Measurements from ENCODE around the gene GOLGA3. TPM values are rescaled to one million over a fixed set of nuclear protein-coding genes. Genes with fewer than 3 reads are reported as not detected.

The GOLGA3 gene
- total and polyA plus RNA-seq, 4 donors = 5.0 to 43.0 (median 15.8) TPM

DNA sequence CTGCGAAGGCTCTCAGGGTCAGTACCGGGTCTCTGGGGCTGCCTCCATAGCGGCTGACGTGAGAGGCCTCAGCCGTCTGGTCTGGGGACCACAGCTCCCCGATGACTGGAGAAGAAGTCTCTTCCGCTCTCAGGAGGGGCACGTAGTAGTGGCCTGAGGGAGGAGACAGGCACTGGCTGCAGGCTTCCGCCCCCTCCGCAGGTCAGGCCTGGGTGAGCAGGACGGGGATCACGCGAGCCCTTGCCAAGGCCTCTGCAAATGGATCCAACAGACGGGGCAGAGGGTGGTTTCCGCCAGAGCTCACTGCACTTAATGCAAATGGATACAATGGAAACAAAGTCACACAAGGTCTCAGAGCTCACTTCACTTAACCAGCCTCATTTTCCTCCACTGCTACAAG lies 91.8 kb downstream of the GOLGA3 start:
- H3K27ac ChIP-seq (ENCODE audit: low read depth in 1 of 2, low read length in 2 of 2) = no peak overlapping the region
- H3K4me3 ChIP-seq (ENCODE audit: low read depth in 1 of 3, low read length in 3 of 3) = no peak overlapping the region
- peaks cover 19 to 85% (median 61%) of the 10 kb centered on the region in 4 donors for H3K36me3 ChIP-seq (ENCODE audit: control insufficient read depth in 4 of 4, insufficient read depth in 3 of 4, low read depth in 1 of 4, low read length in 3 of 4)
- no peak overlapping the region for H3K9ac ChIP-seq (ENCODE audit: low read depth in 1 of 2, low read length in 2 of 2)
- TF ChIP-seq RAD21 (IDR thresholded peaks at IDR 0.05) (no peak), JUND (IDR thresholded peaks at IDR 0.05) (no peak), EGR1 (IDR thresholded peaks at IDR 0.05; ENCODE audit: low read depth in 2 of 2) (no peak), YY1 (IDR thresholded peaks at IDR 0.05) (no peak), FOXA1 (IDR thresholded peaks at IDR 0.05) (no peak), HNF4G (IDR thresholded peaks at IDR 0.05) (no peak), FOXA2 (IDR thresholded peaks at IDR 0.05) (no peak), SP1 (IDR thresholded peaks at IDR 0.05) (no peak), RXRA (IDR thresholded peaks at IDR 0.05) (no peak), GABPA (IDR thresholded peaks at IDR 0.05 in 1 of 2, conservative IDR thresholded peaks at IDR 0.05 in 1 of 2) (no peak), TAF1 (conservative IDR thresholded peaks at IDR 0.05) (no peak), NR2F2 (IDR thresholded peaks at IDR 0.05) (no peak)
- TF ChIP-seq, protein P1, sequence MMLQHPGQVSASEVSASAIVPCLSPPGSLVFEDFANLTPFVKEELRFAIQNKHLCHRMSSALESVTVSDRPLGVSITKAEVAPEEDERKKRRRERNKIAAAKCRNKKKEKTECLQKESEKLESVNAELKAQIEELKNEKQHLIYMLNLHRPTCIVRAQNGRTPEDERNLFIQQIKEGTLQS (IDR thresholded peaks at IDR 0.05) = no peak
- TF ChIP-seq, protein P2, sequence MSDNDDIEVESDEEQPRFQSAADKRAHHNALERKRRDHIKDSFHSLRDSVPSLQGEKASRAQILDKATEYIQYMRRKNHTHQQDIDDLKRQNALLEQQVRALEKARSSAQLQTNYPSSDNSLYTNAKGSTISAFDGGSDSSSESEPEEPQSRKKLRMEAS (IDR thresholded peaks at IDR 0.05) = no peak
- TF ChIP-seq, protein P3, sequence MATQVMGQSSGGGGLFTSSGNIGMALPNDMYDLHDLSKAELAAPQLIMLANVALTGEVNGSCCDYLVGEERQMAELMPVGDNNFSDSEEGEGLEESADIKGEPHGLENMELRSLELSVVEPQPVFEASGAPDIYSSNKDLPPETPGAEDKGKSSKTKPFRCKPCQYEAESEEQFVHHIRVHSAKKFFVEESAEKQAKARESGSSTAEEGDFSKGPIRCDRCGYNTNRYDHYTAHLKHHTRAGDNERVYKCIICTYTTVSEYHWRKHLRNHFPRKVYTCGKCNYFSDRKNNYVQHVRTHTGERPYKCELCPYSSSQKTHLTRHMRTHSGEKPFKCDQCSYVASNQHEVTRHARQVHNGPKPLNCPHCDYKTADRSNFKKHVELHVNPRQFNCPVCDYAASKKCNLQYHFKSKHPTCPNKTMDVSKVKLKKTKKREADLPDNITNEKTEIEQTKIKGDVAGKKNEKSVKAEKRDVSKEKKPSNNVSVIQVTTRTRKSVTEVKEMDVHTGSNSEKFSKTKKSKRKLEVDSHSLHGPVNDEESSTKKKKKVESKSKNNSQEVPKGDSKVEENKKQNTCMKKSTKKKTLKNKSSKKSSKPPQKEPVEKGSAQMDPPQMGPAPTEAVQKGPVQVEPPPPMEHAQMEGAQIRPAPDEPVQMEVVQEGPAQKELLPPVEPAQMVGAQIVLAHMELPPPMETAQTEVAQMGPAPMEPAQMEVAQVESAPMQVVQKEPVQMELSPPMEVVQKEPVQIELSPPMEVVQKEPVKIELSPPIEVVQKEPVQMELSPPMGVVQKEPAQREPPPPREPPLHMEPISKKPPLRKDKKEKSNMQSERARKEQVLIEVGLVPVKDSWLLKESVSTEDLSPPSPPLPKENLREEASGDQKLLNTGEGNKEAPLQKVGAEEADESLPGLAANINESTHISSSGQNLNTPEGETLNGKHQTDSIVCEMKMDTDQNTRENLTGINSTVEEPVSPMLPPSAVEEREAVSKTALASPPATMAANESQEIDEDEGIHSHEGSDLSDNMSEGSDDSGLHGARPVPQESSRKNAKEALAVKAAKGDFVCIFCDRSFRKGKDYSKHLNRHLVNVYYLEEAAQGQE (IDR thresholded peaks at IDR 0.05) = no peak
- TF ChIP-seq, protein P4, sequence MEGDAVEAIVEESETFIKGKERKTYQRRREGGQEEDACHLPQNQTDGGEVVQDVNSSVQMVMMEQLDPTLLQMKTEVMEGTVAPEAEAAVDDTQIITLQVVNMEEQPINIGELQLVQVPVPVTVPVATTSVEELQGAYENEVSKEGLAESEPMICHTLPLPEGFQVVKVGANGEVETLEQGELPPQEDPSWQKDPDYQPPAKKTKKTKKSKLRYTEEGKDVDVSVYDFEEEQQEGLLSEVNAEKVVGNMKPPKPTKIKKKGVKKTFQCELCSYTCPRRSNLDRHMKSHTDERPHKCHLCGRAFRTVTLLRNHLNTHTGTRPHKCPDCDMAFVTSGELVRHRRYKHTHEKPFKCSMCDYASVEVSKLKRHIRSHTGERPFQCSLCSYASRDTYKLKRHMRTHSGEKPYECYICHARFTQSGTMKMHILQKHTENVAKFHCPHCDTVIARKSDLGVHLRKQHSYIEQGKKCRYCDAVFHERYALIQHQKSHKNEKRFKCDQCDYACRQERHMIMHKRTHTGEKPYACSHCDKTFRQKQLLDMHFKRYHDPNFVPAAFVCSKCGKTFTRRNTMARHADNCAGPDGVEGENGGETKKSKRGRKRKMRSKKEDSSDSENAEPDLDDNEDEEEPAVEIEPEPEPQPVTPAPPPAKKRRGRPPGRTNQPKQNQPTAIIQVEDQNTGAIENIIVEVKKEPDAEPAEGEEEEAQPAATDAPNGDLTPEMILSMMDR (IDR thresholded peaks at IDR 0.05; ENCODE audit: low read depth, low read length, missing input control) = no peak
- DNase-seq (ENCODE audit: low spot score) = no peak
- no peaks in the 10 kb centered on the region for H3K4me1 ChIP-seq (ENCODE audit: control insufficient read depth in 4 of 4, insufficient read depth in 4 of 4, low read length in 3 of 4)
- 98% methylated on average over 15 of the region's 15 CpGs for WGBS
- no peaks in the 10 kb centered on the region for H3K27me3 ChIP-seq (ENCODE audit: control insufficient read depth in 4 of 4, insufficient read depth in 4 of 4, low read length in 3 of 4)
- H3K9me3 ChIP-seq (ENCODE audit: control insufficient read depth in 4 of 4, low read length in 3 of 4) = no peaks in the 10 kb centered on the region

DNA sequence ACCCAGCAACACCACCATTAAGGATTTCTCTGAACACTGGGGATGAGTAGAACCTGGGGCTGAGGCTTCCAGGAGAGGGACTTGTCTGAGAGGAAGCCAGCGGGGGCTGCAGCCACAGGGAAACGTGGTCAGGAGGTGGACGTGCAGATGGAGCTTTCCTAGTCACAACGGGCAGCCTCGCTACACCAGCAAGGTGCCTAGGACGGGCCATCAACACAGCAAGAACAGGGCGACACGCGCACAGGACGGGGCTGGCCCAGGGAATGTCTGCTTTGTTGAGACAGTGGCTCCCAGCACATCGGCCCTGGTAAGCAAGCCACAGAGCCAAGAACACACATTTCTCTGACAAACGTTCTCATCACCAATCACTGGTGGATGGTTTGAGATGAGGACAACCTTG lies 92.3 kb downstream of the GOLGA3 start:
- Histone ChIP-seq H3K4me1 (ENCODE audit: control insufficient read depth in 4 of 4, insufficient read depth in 4 of 4, low read length in 3 of 4) (no peaks in the 10 kb centered on the region), H3K9ac (ENCODE audit: low read depth in 1 of 2, low read length in 2 of 2) (no peak overlapping the region), H3K27ac (ENCODE audit: low read depth in 1 of 2, low read length in 2 of 2) (no peak overlapping the region), H3K4me3 (ENCODE audit: low read depth in 1 of 3, low read length in 3 of 3) (no peak overlapping the region), H3K9me3 (ENCODE audit: control insufficient read depth in 4 of 4, low read length in 3 of 4) (no peaks in the 10 kb centered on the region), H3K36me3 (ENCODE audit: control insufficient read depth in 4 of 4, insufficient read depth in 3 of 4, low read depth in 1 of 4, low read length in 3 of 4) (peaks cover 19 to 87% (median 59%) of the 10 kb centered on the region in 4 donors), H3K27me3 (ENCODE audit: control insufficient read depth in 4 of 4, insufficient read depth in 4 of 4, low read length in 3 of 4) (no peaks in the 10 kb centered on the region)
- 96% methylated on average over 12 of the region's 12 CpGs for WGBS
- TF ChIP-seq SP1 (IDR thresholded peaks at IDR 0.05) = no peak
- no peak for TF ChIP-seq EGR1 (IDR thresholded peaks at IDR 0.05; ENCODE audit: low read depth in 2 of 2)
- no peak for TF ChIP-seq JUND (IDR thresholded peaks at IDR 0.05)
- TF ChIP-seq, protein P4 (IDR thresholded peaks at IDR 0.05; ENCODE audit: low read depth, low read length, missing input control) = no peak
- TF ChIP-seq, protein P3 (IDR thresholded peaks at IDR 0.05) = no peak
- no peak for TF ChIP-seq NR2F2 (IDR thresholded peaks at IDR 0.05)
- TF ChIP-seq HNF4G (IDR thresholded peaks at IDR 0.05) = no peak
- TF ChIP-seq FOXA2 (IDR thresholded peaks at IDR 0.05) = no peak
- TF ChIP-seq, protein P2 (IDR thresholded peaks at IDR 0.05) = no peak
- DNase-seq (ENCODE audit: low spot score) = no peak
